Measurements from ENCODE around the gene TNN. TPM values are rescaled to one million over a fixed set of nuclear protein-coding genes. Genes with fewer than 3 reads are reported as not detected.
"Not testable (repeated sequence)": the region's sequence is repeated elsewhere in the genome, so short reads cannot be mapped to it uniquely, and the experiment has no call there.

Gene TNN, protein sequence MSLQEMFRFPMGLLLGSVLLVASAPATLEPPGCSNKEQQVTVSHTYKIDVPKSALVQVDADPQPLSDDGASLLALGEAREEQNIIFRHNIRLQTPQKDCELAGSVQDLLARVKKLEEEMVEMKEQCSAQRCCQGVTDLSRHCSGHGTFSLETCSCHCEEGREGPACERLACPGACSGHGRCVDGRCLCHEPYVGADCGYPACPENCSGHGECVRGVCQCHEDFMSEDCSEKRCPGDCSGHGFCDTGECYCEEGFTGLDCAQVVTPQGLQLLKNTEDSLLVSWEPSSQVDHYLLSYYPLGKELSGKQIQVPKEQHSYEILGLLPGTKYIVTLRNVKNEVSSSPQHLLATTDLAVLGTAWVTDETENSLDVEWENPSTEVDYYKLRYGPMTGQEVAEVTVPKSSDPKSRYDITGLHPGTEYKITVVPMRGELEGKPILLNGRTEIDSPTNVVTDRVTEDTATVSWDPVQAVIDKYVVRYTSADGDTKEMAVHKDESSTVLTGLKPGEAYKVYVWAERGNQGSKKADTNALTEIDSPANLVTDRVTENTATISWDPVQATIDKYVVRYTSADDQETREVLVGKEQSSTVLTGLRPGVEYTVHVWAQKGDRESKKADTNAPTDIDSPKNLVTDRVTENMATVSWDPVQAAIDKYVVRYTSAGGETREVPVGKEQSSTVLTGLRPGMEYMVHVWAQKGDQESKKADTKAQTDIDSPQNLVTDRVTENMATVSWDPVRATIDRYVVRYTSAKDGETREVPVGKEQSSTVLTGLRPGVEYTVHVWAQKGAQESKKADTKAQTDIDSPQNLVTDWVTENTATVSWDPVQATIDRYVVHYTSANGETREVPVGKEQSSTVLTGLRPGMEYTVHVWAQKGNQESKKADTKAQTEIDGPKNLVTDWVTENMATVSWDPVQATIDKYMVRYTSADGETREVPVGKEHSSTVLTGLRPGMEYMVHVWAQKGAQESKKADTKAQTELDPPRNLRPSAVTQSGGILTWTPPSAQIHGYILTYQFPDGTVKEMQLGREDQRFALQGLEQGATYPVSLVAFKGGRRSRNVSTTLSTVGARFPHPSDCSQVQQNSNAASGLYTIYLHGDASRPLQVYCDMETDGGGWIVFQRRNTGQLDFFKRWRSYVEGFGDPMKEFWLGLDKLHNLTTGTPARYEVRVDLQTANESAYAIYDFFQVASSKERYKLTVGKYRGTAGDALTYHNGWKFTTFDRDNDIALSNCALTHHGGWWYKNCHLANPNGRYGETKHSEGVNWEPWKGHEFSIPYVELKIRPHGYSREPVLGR (N-terminal part only)
- total RNA-seq, result under 1 TPM in 1 of 2 donors, not detected in 1; 0.06 TPM
- long read RNA-seq, result 0 reads

DNA sequence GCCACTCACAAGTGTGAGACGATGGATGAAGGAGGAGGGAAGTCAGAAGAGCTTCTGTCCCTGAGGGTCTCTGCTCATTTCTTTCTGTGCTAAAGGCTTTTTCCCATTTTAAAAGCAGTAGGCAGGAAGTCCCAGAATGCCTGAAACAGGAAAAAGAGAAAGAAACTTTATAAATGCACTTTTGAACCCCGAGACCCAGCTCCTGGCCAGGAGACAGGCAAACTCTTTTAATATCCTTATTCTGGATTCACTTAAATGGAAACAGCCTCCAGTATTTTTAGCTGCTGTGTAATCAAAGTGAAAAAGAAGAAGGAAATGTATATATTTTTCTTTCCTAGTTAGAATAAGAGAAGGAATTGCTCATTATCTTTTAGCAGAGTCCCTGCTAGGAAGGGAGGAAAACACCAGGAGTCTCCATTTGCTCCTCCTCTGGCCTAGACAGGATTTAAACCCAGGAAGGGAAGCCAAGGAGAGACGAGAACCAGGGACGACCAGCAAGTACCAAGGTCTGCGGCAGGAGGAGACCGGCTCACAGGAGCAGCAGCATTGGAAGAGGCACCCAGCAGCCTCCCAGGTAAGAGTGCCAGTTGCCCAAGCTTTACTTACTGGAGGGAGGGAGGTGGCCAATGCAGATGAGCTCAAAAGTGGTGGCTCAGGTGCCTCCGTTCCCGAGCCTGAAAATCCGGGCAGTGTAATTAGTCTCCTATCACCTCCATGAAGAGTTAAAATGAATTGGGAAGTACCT is at the start of gene TNN:
Gene TNN, plus strand, starts transcription at position 472 of the 745 bp plus-strand sequence. CDS start 9,586 bp downstream, outside the sequence.
- intact Hi-C loops (cut with DNase I, micrococcal nuclease), result no loop called here
- DNase-seq, result no peak
- ATAC-seq, result no peak

DNA sequence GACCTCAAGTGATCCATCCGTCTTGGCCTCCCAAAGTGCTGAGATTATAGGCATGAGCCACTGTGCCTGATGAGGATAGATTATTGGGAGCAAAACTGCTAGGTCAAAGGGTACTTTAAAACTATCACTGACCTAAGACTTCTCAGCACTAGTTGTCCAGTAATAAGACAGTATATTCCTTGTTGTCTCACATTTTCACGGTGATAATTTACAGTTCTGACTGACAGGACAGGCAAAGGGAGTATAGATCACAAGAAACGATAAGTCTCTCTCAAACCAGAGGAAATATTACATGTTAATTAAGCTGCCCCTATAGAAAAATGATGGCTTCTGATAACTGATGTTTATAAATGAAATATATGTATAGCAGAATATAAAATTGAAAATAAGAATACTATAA is 48.1 kb upstream of the TNN start:
- no peak for DNase-seq
- intact Hi-C loops (cut with DNase I, micrococcal nuclease), result no loop called here
- no peak for ATAC-seq

DNA sequence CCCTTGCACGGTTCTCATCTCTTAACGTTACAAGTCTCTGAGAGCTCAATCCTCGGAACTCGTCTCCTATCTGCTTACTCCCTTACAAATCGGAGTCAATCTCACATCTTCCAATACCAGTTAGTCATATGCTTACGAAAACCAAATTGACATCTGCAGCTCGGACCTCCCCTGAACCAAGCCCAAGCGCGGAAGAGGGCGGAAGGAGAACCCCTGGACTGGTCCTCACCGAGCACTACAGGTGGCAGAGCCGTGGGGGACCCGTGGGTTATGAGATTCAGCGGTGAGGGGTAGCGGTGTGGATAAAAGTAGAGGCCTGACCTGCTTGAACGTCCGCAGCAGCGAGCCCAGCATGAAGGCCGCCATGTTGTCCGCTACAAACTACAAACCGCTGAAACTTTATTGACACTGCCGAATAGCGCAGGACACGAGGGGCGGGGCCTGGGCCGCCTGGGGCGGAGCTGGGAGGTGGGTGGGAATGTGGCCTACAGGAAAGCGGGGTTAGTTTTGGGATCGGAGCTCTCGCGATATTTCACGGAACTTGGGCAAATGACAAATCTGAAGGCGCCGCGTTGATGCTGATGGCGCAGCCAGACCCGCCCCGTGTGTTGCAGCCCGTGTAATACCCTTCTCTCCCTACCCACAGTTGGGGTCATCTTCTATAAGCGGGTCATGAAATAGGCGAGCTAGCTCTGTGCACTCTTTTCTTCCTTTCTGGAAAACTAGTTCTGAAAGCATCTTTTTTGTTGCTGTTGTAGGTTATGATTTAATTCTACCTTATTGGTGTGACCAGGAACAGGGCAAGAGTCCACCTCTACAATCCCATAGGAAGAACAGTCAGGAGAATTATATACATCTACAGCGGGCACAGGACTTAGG is 44.4 kb upstream of the TNN start, which contains the start of gene MRPS14:
Gene MRPS14, minus strand, starts transcription at position 383 of the 879 bp plus-strand sequence. Its CDS starts 17 bp downstream, at position 366.
- peak; percentile 98 for DNase-seq
- intact Hi-C loops (cut with DNase I, micrococcal nuclease), result no loop called here
- ATAC-seq, result peak; percentile 98

DNA sequence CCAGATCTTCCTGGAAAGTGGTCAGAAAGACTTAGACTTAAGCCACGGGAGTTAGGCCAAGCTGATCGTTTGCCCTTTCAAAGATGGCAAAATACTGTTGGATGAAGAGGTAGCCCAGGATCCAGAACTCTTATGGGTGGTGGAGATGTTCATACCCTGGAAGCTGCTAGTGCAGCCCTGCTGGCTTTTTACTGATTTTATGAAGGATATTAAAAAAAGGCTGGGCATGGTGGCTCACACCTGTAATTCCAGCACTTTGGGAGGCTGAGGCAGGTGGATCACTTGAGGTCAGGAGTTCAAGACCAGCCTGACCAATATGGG is 43.8 kb upstream of the TNN start:
- DNase-seq; intact Hi-C loops (cut with DNase I, micrococcal nuclease); ATAC-seq: not testable (repeated sequence)

DNA sequence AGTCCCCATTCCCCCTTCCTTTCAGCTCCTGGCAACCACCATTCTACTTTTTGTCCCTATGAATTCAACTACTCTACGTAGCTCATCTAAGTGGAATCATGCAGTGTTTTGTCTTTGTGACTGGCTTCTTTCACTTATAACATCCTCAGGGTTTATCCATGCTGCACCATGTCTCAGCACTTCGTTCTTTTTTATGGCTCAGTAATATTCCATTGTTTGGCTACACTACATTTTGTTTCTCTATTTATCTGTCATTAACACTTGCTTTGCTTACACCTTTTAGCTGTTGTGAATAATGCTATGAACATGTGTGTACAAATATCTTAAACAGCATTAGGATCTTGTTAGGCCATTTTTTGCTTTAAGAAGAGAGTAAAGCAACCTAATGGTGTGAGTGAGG is 42.9 kb upstream of the TNN start:
- DNase-seq (no peak), ATAC-seq (no peak)
- intact Hi-C loops (cut with DNase I, micrococcal nuclease), result no loop called here

DNA sequence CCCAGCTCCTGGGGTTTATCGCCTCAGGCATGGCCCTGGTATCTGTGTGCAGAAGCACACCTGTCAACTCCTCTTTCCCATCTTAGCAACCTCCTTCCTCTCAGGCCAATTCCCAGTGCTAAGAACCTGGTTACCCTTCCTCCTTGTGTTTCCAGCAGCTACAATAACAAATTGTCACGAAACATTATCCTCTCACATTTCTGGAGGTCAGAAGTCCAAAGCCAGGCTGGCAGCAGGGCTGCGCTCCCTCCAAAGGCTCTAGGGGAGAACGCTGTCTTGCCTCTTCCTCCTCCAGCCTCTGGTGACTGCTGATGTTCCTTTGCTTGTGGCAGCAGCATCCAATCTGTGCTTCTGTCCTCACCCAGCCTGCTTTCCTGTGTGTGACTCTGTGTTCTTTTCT is 33.7 kb upstream of the TNN start:
- ATAC-seq, result no peak
- DNase-seq, result no peak
- intact Hi-C loops (cut with DNase I, micrococcal nuclease), result loop anchor here in 1 of 2 donors (5.0 to 10.0 kb wide), 2 partner anchors 93 to 281 kb away; no protein-coding TSS in a partner anchor

DNA sequence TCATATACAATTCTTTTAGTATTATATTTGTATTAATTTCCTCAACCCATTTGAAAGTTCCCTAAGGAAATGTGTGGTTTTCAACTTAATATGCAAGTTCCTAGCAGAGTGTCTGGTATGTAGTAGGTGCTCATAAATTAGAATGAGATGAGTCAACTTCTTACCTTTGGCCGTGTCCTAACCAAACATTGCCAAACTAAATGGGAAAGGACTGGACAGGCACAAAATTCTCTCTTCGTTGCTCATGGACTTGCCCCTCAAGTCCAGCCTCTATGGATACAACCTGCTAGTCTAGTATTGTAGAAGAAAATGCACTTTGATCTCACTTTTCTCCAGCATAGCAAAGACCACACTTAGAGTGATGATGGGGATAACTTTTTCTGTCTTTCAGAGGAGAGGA is 32.9 kb upstream of the TNN start:
- intact Hi-C loops (cut with DNase I, micrococcal nuclease), result loop anchor here in 1 of 2 donors (5.0 to 10.0 kb wide), 2 partner anchors 93 to 280 kb away; no protein-coding TSS in a partner anchor
- no peak for ATAC-seq
- no peak for DNase-seq

DNA sequence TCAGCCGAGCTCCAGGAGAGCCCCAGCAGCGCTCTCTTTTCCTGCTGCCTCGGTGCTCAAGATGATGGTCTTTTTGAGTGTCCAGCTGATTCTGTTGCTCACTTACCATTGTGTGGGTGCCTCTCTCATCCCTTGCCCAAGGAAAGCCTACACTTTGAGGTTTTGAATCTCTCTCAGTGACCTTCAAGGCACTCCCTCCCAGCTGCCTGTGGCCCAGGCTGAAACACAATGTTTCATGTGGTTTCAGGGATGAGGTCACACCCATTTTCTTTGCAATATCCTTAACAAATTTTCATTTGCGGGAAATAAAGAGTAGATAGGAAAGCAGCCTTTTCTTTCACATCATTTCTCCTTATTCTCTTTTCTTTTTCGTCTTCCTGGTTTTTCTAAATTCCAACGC is 31.8 kb upstream of the TNN start:
- ATAC-seq (no peak), DNase-seq (no peak)

DNA sequence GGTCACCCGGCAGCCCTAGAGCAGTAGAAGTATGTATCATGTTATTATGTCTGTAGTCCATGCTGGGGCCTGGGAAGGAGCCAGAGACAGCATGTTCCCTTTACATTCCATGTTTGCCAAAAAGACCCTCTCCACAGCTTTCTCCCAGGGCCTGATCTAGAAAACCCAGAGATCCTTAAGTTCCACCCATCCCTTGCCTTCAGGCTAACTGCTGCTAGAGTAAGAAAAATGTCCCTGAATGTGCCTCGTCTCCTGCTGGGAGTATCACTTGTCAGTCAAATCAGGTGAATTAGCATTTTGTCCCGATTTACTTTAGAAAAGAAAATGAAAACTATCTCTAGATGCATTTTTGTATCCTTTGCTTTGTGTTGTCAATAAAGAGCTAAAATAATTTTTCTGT is 31.2 kb upstream of the TNN start:
- DNase-seq (no peak), ATAC-seq (no peak)
- intact Hi-C loops (cut with DNase I, micrococcal nuclease), result loop anchor here in 1 of 2 donors (10.0 kb wide), 1 partner anchor 278 kb away; no protein-coding TSS in a partner anchor

More for the DNA sequence above, 31.8 kb upstream of the TNN start:
- intact Hi-C loops (cut with DNase I, micrococcal nuclease), result loop anchor here in 1 of 2 donors (10.0 kb wide), 1 partner anchor 279 kb away; no protein-coding TSS in a partner anchor

DNA sequence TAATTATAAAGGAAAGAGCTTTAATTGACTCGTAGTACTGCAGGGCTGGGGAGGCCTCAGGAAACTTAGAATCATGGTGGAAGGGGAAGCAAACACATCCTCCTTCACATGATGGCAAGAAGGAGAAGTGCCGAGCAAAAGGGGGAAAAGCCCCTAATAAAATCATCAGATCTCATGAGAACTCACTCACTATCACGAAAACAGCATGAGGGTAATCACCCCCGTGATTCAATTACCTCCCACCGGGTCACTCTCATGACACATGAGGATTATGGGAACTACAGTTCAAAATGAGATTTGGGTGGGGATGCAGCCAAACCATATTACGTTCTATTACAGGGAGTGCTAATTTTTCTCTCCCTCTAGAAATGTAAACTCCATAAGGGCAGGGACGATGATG is 30.2 kb upstream of the TNN start:
- ATAC-seq (no peak), DNase-seq (no peak)
- intact Hi-C loops (cut with DNase I, micrococcal nuclease), result loop anchor here in 1 of 2 donors (10.0 kb wide), 1 partner anchor 277 kb away; no protein-coding TSS in a partner anchor

DNA sequence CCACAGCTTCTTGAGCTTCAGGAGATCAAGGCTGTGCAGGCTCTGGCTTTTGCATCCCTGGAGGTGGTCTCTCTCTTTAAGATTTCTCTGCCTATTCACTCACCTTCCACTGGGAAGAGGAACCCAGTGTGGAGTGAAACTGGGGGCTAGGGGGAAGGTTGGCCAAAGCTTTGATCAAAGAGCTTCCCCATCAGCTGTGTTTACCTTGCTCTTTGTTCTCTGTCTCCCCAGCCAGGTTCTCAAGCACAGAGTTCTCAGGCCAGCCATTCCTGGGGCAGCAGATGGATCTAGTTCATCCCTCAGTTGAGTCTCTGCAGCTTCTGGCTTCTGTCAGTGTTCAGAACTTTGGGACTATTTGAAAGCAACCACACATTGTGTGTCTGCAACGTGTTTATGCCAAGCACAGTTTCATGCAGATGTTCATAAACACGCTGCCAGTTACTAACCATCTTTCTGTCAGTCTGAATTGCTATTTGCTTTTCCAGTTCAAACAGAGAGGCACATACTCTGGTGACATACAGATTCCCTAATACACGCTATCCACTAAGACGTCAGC is 27.2 kb upstream of the TNN start:
- ATAC-seq, result no peak
- intact Hi-C loops (cut with DNase I, micrococcal nuclease), result no loop called here

DNA sequence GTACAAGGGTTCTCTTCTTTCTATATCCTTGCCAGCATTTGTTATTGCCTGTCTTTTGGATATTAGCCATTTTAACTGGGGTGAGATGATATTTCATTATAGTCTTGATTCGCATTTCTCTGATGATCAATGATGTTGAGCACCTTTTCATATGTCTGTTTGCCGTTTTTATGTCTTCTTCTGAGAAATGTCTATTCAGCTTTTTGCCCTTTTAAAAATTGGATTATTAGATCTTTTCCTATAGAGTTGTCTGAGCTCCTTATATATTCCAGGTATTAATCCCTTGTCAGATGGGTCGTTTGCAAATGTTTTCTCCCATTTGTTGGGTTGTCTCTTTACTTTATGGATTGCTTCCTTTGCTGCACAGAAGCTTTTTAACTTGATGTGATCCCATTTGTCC is 25.0 kb upstream of the TNN start:
- ATAC-seq (no peak), DNase-seq (no peak)
- intact Hi-C loops (cut with DNase I, micrococcal nuclease), result no loop called here

More for the DNA sequence above, 27.2 kb upstream of the TNN start:
- DNase-seq, result no peak

DNA sequence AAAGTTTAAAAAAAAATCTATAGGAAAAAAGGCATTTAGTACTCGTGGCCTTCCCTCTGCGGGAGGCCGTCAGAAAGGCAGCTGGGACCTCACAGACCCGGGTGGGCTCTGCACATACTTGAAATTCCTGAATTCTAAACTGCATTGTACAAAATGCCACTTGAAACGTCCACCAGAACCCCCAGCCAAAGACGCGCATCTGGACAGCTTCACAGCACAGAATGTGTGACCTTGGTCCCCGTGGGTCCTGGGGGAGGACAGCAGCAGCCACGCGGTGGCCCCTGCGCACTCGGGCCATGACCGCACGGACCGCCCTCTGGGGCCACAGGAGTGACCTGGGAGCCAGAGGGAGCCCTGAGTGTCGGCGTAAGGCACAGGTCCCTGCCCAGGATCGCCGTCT is 23.8 kb upstream of the TNN start:
- ATAC-seq (no peak), DNase-seq (no peak)
- intact Hi-C loops (cut with DNase I, micrococcal nuclease), result no loop called here

DNA sequence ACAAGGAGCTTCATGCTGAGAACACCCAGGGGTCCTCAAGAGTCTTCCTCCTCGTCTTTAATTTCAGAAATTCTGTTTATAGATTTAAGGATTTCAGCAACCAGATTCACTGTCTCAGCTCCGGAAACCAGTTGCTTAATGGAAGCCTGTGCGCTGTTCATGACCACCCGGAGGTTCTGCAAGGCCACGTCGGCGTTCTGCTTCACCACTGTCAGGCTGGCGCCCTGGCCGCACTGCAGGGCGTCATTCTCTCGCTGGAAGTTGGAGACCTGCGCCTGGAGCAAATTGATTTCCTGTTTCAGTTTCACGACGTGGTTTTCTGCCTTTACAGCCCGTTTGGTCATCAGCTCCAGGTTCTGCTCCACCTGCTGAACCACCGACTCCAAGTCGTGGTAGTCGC is 23.0 kb upstream of the TNN start:
- DNase-seq; intact Hi-C loops (cut with DNase I, micrococcal nuclease); ATAC-seq: not testable (repeated sequence)

DNA sequence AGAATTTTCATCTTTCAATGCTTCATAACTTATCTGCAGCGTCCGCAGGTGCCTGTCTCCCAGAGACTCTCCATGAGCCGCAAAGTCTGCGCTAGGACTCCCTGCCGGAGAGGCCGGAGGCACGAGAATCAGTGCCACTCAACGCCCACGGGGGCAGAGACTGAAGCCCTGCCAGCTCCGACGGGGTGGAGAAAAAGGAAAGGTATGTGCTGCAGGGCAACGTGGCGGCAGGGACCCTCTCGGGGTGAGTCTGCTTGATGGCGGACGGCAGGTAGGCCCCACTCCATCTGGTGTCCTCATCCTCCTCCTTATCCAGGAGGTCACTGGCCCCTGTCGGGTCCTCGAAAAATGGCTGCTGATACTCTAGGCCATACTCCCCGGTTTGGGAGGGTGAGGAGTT is 22.5 kb upstream of the TNN start:
- no peak for DNase-seq
- no peak for ATAC-seq

DNA sequence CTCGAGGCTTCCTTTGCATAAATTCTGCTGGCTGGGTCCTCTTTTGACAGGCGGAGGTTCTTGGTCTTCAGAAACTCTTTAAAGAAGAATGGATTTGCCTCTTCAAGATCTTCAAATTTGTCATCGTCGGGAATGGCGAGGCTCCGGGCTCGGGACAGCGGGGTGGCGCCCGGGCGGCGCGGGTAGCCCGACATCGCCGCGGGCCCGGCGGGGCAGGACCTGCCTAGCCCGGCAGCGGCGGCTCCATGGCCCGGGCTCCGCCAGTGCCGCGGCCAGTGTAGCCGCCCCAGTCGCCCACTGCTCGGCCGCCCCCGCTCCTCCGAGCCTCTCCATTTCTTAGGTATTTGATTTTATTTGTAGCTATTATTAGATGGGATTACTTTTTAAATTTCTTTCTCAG is 22.1 kb upstream of the TNN start:
- intact Hi-C loops (cut with DNase I, micrococcal nuclease), result no loop called here
- no peak for DNase-seq
- ATAC-seq, result no peak

More for the DNA sequence above, 22.5 kb upstream of the TNN start:
- intact Hi-C loops (cut with DNase I, micrococcal nuclease), result no loop called here

DNA sequence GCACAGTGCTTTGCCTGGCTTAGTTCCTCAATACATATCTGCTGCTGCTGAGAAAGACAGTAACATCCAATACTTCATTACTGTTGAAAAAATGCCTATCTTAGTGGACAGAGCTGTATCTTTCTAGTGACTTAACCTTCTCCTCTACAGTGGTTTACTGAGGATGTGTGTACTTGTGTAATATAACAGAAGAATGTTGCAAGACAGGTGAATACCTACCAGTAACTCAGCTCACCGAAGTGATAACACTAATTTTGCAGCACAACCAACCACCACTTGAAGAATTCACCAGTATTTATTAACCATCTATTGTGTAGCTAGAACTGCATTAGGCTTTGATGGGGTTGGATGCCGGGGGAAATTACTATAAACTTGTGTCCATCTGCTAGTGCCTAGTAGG is 16.6 kb upstream of the TNN start:
- no peak for DNase-seq
- no peak for ATAC-seq
- intact Hi-C loops (cut with DNase I, micrococcal nuclease), result no loop called here

All from left colon (tissue), 2 donors.